Thyroid gland (tissue), 4 donors: ENCODE data around the gene CCDC107. TPM values are rescaled to one million over a fixed set of nuclear protein-coding genes. Genes with fewer than 3 reads are reported as not detected.

Experiments
- DNase-seq, 2 donors: peaks; one replicate each; pipeline ENCODE4 v3.0.0-alpha.2; 2019
- H3K27ac ChIP-seq, 3 donors: fragments of 200-600 bp; sonication (generic); 1 replicate in 2 of 3; 2 replicates in 1 of 3; pipeline ENCODE4 v1.5.1; 2016 to 2019; ENCODE audit warnings: mild to moderate bottlenecking in 1 of 3, moderate library complexity in 1 of 3
- H3K27me3 ChIP-seq: fragments of 200-600 bp; sonication (generic); one replicate; pipeline ENCODE4 v1.5.1; 2019
- H3K36me3 ChIP-seq, 2 donors: fragments of 200-600 bp; sonication (generic); one replicate each; pipeline ENCODE4 v1.5.1; 2016 to 2019
- H3K4me1 ChIP-seq, 2 donors: fragments of 200-600 bp; sonication (generic); one replicate each; pipeline ENCODE4 v1.5.1; 2017 to 2019
- H3K4me3 ChIP-seq, 3 donors: fragments of 200-600 bp; sonication (generic); replicated peaks in 1 of 3; 1 replicate in 2 of 3; 2 replicates in 1 of 3; pipeline ENCODE4 v1.5.1; 2016; ENCODE audit warnings: mild to moderate bottlenecking in 1 of 3
- H3K9me3 ChIP-seq: fragments of 200-600 bp; sonication (generic); one replicate; pipeline ENCODE4 v1.5.1; 2017
- POLR2A ChIP-seq, 2 donors: fragments of 450-650 bp; IDR thresholded peaks; one replicate each; pipeline ENCODE4 v1.6.1; 2017; ENCODE audit warnings: antibody characterized with exemption in 2 of 2, mild to moderate bottlenecking in 2 of 2, moderate library complexity in 1 of 2
- WGBS, 2 donors: methylation state at CpG; one replicate each; pipeline ENCODE4 v1.1.5; 2017; 5-methylcytosine and 5-hydroxymethylcytosine counted together
- intact Hi-C: fragments of 100-400 bp; cut with DNase I; formaldehyde crosslinking; loops from one replicate; pipeline ENCODE4 v1.15.1; 2023
- total RNA-seq, 4 donors: library from RNA; depleted of rRNA; stranded (reverse); fragments of >200 nt; gene quantifications; one replicate each; pipeline ENCODE4 v1.2.3, GENCODE V29; 2016
- TF ChIP-seq, protein P1 (sequence below), 6 experiments: fragments of 200-600 bp in 3 of 6; fragments of 450-650 bp in 3 of 6; sonication (generic) in 3 of 6; IDR thresholded peaks; one replicate each; pipeline ENCODE4 v1.5.1; 2016 to 2019; ENCODE audit warnings: antibody characterized with exemption in 6 of 6, mild to moderate bottlenecking in 2 of 6, inconsistent platforms in 1 of 6, moderate library complexity in 1 of 6

The CCDC107 gene
- total RNA-seq, 4 donors from 2014 or later, result 21.0 to 40.9 (median 27.9) TPM

DNA sequence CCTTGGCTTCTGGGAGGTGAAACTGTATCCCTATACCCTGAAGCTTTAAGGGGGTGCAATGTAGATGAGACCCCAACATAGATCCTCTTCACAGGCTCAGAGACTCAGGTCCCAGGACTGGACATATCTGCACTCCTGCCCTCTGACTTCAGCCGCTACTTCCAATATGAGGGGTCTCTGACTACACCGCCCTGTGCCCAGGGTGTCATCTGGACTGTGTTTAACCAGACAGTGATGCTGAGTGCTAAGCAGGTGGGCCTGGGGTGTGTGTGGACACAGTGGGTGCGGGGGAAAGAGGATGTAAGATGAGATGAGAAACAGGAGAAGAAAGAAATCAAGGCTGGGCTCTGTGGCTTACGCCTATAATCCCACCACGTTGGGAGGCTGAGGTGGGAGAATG lies 21.0 kb downstream of the CCDC107 start:
- H3K4me3 ChIP-seq, result no peak overlapping the region
- H3K27ac ChIP-seq, result no peak overlapping the region
- peaks cover 4 to 10% of the 10 kb centered on the region in 2 donors for H3K4me1 ChIP-seq
- intact Hi-C loops, result no loop called here
- no peaks in the 10 kb centered on the region for H3K9me3 ChIP-seq
- no peaks in the 10 kb centered on the region for H3K27me3 ChIP-seq
- no peaks in the 10 kb centered on the region for H3K36me3 ChIP-seq
- TF ChIP-seq, protein P1, sequence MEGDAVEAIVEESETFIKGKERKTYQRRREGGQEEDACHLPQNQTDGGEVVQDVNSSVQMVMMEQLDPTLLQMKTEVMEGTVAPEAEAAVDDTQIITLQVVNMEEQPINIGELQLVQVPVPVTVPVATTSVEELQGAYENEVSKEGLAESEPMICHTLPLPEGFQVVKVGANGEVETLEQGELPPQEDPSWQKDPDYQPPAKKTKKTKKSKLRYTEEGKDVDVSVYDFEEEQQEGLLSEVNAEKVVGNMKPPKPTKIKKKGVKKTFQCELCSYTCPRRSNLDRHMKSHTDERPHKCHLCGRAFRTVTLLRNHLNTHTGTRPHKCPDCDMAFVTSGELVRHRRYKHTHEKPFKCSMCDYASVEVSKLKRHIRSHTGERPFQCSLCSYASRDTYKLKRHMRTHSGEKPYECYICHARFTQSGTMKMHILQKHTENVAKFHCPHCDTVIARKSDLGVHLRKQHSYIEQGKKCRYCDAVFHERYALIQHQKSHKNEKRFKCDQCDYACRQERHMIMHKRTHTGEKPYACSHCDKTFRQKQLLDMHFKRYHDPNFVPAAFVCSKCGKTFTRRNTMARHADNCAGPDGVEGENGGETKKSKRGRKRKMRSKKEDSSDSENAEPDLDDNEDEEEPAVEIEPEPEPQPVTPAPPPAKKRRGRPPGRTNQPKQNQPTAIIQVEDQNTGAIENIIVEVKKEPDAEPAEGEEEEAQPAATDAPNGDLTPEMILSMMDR (IDR thresholded peaks at IDR 0.05), result no peak
- TF ChIP-seq POLR2A (IDR thresholded peaks at IDR 0.05), result no peak
- 90 to 91% methylated on average over 5 of the region's 5 CpGs for WGBS, 2 donors
- no peak for DNase-seq

DNA sequence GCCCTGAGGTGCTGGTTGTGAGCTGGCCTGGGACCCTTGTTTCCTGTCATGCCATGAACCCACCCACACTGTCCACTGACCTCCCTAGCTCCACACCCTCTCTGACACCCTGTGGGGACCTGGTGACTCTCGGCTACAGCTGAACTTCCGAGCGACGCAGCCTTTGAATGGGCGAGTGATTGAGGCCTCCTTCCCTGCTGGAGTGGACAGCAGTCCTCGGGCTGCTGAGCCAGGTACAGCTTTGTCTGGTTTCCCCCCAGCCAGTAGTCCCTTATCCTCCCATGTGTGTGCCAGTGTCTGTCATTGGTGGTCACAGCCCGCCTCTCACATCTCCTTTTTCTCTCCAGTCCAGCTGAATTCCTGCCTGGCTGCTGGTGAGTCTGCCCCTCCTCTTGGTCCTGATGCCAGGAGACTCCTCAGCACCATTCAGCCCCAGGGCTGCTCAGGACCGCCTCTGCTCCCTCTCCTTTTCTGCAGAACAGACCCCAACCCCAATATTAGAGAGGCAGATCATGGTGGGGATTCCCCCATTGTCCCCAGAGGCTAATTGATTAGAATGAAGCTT lies 21.8 kb downstream of the CCDC107 start:
- H3K9me3 ChIP-seq, result no peaks in the 10 kb centered on the region
- H3K36me3 ChIP-seq, result peaks cover 0 to 3% of the 10 kb centered on the region in 2 donors
- no peak overlapping the region for H3K27ac ChIP-seq
- no peak for DNase-seq
- no peaks in the 10 kb centered on the region for H3K27me3 ChIP-seq
- intact Hi-C loops, result no loop called here
- TF ChIP-seq, protein P1 (IDR thresholded peaks at IDR 0.05), result no peak
- TF ChIP-seq POLR2A (IDR thresholded peaks at IDR 0.05), result no peak
- 89% methylated on average over 8 of the region's 8 CpGs for WGBS, 2 donors
- no peak overlapping the region for H3K4me3 ChIP-seq
- H3K4me1 ChIP-seq, result peaks cover 4 to 10% of the 10 kb centered on the region in 2 donors

DNA sequence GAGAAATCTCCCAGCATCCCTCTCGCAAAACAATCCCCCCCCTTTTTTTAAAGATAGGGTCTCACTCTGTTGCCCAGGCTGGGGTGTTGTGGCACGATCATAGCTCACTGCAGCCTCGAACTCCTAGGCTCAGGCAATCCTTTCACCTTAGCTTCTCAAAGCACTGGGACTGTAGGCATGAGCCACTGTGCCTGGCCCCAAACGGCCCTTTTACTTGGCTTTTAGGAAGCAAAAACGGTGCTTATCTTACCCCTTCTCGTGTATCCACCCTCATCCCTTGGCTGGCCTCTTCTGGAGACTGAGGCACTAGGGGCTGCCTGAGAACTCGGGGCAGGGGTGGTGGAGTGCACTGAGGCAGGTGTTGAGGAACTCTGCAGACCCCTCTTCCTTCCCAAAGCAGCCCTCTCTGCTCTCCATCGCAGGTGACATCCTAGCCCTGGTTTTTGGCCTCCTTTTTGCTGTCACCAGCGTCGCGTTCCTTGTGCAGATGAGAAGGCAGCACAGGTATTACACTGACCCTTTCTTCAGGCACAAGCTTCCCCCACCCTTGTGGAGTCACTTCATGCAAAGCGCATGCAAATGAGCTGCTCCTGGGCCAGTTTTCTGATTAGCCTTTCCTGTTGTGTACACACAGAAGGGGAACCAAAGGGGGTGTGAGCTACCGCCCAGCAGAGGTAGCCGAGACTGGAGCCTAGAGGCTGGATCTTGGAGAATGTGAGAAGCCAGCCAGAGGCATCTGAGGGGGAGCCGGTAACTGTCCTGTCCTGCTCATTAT lies 22.4 kb downstream of the CCDC107 start:
- peaks cover 4 to 8% of the 10 kb centered on the region in 2 donors for H3K4me1 ChIP-seq
- no peak overlapping the region for H3K27ac ChIP-seq

DNA sequence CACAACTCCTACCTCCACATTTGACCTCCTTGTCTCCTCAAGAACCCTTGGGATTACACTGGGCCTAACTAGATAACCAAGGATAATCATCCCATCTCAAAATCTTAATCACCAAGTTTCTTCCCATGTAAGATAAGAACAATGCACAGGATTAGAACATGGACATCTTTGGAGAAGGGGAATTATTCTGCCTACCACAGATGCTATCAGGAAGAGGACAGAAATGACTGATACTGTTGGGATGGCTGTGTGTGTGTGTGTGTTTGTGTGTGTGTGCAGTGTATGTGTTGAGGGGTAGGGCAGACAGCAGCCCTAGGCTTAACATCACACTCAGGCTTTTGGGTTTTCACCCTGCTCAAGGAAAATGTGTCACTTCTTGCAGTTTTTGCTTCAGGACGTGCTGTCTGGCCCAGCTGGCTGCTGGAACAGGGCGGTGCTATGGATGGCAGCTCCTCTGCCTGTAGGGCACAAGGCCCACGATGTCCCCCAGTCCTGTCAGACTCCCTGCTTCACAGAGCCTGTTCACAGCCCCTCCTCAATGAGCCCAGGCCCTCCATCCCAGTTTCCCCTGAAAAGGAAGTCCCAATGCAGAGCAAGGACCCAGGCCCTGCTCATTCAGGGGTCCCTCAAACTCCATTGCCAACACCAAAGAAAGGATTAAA lies 23.4 kb downstream of the CCDC107 start:
- intact Hi-C loops, result no loop called here
- no peak for DNase-seq
- WGBS, 2 donors, result 63 to 83% methylated on average over 3 of the region's 3 CpGs
- peaks cover 0 to 6% of the 10 kb centered on the region in 2 donors for H3K36me3 ChIP-seq
- no peaks in the 10 kb centered on the region for H3K4me1 ChIP-seq
- H3K27me3 ChIP-seq, result no peaks in the 10 kb centered on the region
- no peaks in the 10 kb centered on the region for H3K9me3 ChIP-seq
- no peak overlapping the region for H3K4me3 ChIP-seq
- TF ChIP-seq, protein P1 (IDR thresholded peaks at IDR 0.05), result no peak
- no peak for TF ChIP-seq POLR2A (IDR thresholded peaks at IDR 0.05)
- H3K27ac ChIP-seq, result no peak overlapping the region

More for the DNA sequence above, 22.4 kb downstream of the CCDC107 start:
- Histone ChIP-seq H3K27me3 (no peaks in the 10 kb centered on the region), H3K36me3 (peaks cover 0 to 6% of the 10 kb centered on the region in 2 donors), H3K9me3 (no peaks in the 10 kb centered on the region), H3K4me3 (no peak overlapping the region)
- TF ChIP-seq, protein P1 (IDR thresholded peaks at IDR 0.05), result no peak
- no peak for TF ChIP-seq POLR2A (IDR thresholded peaks at IDR 0.05)
- DNase-seq, result no peak
- intact Hi-C loops, result no loop called here
- 62 to 63% methylated on average over 15 of the region's 15 CpGs for WGBS, 2 donors

DNA sequence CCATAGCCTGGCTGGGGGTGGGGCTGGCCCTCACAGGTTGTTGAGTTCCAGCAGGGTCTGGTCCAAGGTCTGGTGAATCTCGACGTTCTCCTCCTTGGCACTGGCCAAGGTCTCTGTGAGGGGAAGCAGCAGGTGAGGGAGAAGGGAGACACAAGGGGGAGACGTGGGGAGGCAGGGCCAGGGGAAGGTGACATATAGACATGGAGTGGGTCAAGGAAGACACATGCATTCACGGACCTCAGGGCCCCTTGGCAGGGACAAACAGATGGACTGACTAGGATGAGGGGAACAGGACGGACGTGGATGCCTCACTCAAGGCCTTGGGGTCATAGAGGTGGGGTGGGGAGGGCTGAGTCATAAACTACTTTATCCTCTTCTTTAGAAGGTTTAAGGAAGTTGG lies 24.0 kb downstream of the CCDC107 start:
- no peak for DNase-seq
- Histone ChIP-seq H3K36me3 (peaks cover 0 to 6% of the 10 kb centered on the region in 2 donors), H3K27me3 (no peaks in the 10 kb centered on the region), H3K27ac (no peak overlapping the region), H3K4me3 (no peak overlapping the region), H3K4me1 (no peaks in the 10 kb centered on the region), H3K9me3 (no peaks in the 10 kb centered on the region)
- intact Hi-C loops, result no loop called here
- 83 to 86% methylated on average over 6 of the region's 6 CpGs for WGBS, 2 donors
- TF ChIP-seq, protein P1 (IDR thresholded peaks at IDR 0.05), result no peak
- no peak for TF ChIP-seq POLR2A (IDR thresholded peaks at IDR 0.05)
